ENCODE measurements around the gene LCN12.

GRCh38 chr9:136978073-136978864 is 26.2 kb downstream of the LCN12 start:
- no peak for TF ChIP-seq CTCF (IDR thresholded peaks at IDR 0.05)
- TF ChIP-seq POLR2A (IDR thresholded peaks at IDR 0.05): peak in 1 of 4 donors; percentile 12

Measured in esophagus squamous epithelium (tissue), 4 donors.